HG02610 (cell line): ENCODE measurements around the gene CYB561.
"Not testable (repeated sequence)": the region's sequence is repeated elsewhere in the genome, so short reads cannot be mapped to it uniquely, and the experiment has no call there.

Experiments
- ATAC-seq: cut with Tn5 transposase; IDR thresholded peaks from one replicate; pipeline ENCODE4 v1.9.1; 2021; ENCODE audit warnings: mild to moderate bottlenecking, moderate library complexity; ENCODE audit not compliant: unreplicated experiment

CYB561 gene

GRCh38 chr17:63479495-63480184, 33.5 kb upstream of the CYB561 start:
- no peak for ATAC-seq

GRCh38 chr17:63478814-63479494, 32.8 kb upstream of the CYB561 start:
- ATAC-seq = peak; percentile 63

GRCh38 chr17:63477480-63478440, 31.7 kb upstream of the CYB561 start:
- ATAC-seq = no peak

- no peak for ATAC-seq
Observed at GRCh38 chr17:63476854-63477479, 30.9 kb upstream of the CYB561 start, which contains the start of gene ACE. ACE (plus strand) TSS chr17:63477061; CDS start chr17:63477095, 34 bp downstream.

DNA sequence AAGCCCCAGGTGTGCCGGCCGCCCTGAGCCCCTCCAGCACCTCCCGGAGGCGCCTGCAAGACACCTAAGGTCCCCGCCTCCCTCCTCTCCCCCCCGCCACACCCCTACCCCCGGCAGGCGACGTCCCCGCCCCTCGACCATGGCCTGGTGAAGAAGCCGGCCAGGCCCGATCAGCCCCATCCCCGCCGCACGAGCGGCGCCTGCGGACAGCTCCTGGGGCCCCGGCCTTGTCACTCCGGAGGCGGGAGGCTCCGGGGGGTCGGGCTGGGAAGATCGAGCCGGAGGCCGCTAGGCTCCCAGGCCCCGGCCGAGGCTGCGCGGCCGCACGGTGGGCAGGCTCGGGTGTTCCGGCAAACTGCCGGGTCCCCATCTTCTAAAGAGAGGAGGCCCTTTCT, 30.4 kb upstream of the CYB561 start:
- ATAC-seq = no peak

DNA sequence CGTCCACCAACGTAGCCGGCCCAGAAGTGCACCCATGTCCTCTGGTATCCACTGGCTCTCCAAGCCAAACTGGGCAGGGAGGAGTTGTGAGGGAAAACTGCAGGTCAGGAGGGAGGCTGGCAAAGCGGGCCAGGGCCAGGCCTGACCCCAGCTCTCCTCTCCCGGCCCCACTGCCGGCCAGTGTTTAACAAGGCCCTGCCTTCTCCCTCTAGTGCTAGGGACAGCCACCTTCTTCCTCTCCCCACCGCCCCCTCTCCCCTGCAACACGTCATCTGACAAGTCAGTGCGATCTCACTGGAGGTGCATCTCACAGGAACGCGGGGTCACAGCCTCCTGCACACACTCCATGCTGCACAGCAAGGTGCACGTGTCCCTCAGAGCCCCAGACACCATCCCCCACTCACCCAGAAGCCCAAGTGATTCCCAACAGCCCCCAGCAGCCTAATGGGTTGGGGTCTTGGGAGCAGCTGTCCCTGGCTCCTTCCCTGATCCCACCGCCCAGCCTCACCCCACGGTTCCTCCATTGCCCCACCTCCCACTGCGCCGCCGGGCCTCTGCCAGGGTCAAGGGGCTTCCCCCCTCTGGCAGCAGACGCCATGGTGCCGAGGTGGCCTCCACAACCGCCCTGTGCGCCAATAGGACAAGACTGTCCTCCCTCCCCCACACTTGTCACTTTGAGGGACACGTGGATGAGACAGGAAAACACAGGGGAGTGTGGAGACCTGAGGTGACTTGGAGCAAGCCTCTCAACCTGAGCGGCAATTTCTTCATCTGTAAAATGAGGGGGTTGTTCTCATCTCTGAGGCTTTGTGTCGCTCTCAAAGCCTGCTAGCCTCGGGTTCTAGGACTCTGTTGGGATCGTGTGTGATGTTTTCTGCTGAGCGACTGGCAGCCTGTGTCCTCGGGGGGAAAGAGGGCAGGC, 29.6 kb upstream of the CYB561 start:
- no peak for ATAC-seq

DNA sequence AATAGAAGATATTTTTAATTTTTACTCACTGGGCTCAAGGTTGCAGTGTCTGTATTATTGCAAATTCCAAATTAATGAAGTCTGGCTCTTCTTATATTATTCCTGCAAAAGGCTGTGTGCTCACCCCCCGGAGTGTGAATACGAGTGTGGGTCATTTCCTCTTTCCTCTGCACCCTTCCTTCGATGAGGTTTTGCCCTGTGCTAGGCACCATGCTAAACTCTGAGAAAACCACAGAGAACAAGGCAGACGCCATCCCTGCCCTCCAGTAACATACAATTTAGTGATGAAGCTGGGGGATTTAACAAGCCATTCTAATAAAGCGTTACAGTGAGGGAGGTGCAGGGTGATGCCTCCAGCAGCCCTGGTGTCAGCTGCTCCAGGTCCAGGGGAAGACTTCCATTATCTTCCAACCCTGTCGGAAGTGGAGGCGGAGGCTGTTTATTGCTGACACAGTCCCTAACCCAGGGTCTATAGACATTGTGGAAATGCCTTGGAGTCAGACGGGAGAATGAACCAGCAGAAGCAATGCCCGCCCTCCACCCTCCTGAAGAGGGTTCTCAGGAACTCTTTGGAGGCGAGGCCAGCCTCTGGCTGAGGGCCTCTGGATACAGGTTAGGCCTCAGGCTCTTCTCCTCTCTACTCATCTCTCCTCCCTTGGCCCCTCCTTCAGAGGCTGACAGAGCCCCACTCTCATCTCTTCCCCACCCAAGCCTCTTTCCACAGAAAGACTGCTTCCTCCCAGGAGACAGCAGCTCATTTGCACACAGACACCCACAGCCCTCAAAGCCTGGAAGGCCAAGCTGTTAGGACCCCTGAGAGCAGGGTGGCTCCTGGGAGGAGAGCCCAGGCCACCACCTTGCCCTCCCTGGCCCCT, 28.7 kb upstream of the CYB561 start:
- ATAC-seq = no peak

DNA sequence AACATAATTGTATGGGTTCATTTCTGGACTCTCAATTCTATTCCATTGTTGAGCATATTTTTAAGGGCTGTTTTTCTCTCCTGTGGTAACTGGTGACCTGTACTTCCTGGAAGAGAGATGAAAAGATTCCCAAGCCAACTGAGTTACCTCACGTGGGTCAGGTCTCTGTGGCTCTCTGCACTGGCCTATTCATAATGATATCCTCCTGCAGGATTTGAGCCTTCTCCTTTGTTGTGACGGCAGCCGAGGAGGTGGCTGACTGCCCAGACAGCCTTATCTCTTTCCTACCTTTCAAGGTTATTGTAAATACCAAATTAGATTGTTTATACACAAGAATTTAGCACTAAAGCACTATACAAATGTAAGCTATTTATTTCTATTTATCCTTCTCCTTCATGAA, 28.1 kb upstream of the CYB561 start:
- ATAC-seq = no peak

DNA sequence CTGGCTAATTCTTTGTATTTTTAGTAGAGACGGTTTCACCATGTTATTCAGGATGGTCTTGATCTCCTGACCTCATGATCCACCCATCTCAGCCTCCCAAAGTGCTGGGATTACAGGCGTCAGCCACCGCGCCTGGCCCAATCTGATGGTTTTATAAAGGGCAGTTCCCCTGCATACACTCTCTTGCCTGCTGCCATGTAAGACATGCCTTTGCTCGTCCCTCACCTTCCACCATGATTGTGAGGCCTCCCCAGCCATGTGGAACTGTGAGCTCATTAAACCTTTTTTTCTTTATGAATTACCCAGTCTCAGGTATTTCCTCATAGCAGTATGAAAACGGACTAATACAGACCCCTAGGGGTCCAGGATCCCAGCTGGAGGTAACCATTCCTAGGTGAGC, 22.0 kb upstream of the CYB561 start:
- not testable (repeated sequence) for ATAC-seq

- ATAC-seq = no peak
Observed at GRCh38 chr17:63464691-63465236, 18.7 kb upstream of the CYB561 start.

GRCh38 chr17:63463771-63464170, 17.7 kb upstream of the CYB561 start:
- no peak for ATAC-seq

GRCh38 chr17:63460018-63460417, 13.9 kb upstream of the CYB561 start:
- ATAC-seq = no peak

GRCh38 chr17:63458478-63458877, 12.4 kb upstream of the CYB561 start:
- no peak for ATAC-seq

GRCh38 chr17:63455417-63455816, 9.3 kb upstream of the CYB561 start:
- no peak for ATAC-seq

GRCh38 chr17:63454915-63455314, 8.8 kb upstream of the CYB561 start:
- no peak for ATAC-seq

GRCh38 chr17:63454357-63454756, 8.3 kb upstream of the CYB561 start:
- not testable (repeated sequence) for ATAC-seq

DNA sequence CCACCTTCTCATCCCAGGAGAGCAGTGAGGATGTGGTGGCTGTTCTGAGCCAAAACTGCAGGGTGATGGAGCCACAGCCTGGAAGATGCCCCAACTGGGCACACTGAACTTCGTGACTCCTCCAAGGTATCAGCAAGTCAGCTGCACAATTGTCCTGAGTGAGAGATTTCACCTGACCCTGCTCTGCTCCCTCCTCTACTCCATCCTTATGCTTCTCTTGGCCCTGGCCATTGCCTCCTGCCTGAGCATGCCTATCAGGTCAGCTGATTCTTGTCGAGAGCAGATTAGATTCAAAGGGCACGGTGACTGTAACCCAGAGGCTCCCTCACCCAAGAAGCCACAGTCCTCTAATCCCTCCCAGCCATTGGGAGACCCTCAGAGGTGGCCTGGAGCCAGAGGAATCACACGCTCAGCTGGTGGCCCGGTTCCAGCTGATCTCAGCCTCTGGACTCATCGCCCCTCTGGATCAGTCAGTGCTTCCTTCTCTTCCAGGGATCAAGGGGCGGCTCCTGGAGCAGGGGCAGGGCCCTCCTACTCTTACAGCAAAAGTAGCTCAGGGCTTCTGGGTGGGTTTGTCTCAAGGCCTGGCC, 7.0 kb upstream of the CYB561 start:
- no peak for ATAC-seq
